ENCODE results near the gene CELF4.

- TF ChIP-seq, protein P1, sequence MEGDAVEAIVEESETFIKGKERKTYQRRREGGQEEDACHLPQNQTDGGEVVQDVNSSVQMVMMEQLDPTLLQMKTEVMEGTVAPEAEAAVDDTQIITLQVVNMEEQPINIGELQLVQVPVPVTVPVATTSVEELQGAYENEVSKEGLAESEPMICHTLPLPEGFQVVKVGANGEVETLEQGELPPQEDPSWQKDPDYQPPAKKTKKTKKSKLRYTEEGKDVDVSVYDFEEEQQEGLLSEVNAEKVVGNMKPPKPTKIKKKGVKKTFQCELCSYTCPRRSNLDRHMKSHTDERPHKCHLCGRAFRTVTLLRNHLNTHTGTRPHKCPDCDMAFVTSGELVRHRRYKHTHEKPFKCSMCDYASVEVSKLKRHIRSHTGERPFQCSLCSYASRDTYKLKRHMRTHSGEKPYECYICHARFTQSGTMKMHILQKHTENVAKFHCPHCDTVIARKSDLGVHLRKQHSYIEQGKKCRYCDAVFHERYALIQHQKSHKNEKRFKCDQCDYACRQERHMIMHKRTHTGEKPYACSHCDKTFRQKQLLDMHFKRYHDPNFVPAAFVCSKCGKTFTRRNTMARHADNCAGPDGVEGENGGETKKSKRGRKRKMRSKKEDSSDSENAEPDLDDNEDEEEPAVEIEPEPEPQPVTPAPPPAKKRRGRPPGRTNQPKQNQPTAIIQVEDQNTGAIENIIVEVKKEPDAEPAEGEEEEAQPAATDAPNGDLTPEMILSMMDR (IDR thresholded peaks at IDR 0.05): no peak
- no peak for TF ChIP-seq POLR2AphosphoS5 (IDR thresholded peaks at IDR 0.05)
Measured at GRCh38 chr18:37334631-37335408, 230.8 kb downstream of the CELF4 start.

Measured in breast epithelium (tissue), 3 donors.